Measurements from ENCODE around the gene SLC1A7. TPM values are rescaled to one million over a fixed set of nuclear protein-coding genes. Genes with fewer than 3 reads are reported as not detected.

Gene SLC1A7
- total and polyA plus RNA-seq, 2 donors (not counting 1 experiment from before 2014, with no cell fraction given), result 0.10 TPM; not detected in 1

DNA sequence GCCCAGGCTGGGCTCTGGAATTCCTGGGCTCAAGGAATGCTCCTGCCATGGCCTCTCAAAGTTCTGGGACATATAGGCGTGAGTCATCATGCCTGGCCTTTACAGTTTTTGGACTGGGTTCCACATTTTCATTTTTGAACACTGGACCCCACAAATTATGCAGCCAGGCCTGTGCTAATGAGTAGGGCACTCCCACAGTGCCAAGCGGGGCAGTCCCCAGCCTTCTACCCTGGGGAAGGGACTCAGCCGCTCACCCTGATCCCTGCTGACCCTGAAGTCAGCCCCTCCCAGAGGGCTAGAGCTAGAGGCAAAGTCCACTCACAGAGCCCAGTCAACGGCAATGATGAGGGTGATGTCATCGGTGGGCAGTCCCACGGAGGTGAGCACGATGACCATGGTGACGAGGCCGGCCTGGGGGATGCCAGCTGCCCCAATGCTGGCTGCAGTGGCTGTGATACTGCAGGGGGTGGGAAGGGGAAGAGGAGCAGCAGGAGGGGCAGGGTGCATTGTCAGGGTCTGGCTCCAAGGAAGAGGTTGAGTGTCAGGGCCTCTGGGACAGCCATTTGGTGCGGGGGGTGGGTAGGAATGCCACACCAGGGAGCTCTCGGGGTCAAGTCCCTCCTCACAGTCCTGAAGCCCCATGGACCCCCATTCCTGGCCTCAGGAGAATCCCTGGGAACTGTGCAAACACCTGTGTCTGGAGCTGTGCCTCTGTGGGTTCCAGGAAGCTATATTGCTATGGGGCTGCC lies 52.8 kb downstream of the SLC1A7 start:
- H3K79me2 ChIP-seq (ENCODE audit: control insufficient read depth, insufficient read depth, low read length), result no peaks in the 10 kb centered on the region
- H3K27ac ChIP-seq (ENCODE audit: low read length in 2 of 2), result no peak overlapping the region
- 97% methylated on average over 9 of the region's 11 CpGs for WGBS (ENCODE audit: insufficient coverage)
- CTCF ChIA-PET, result no interaction called here
- intact Hi-C loops (cut with micrococcal nuclease), result no loop called here
- H3K9me3 ChIP-seq (ENCODE audit: control extremely low read depth in 1 of 3, control insufficient read depth in 2 of 3, insufficient read depth in 1 of 3, low read length in 2 of 3), result peaks cover 0 to 5% (median 0%) of the 10 kb centered on the region in 3 donors
- Mint-ChIP-seq H3K4me3 (no peak overlapping the region), H3K4me1 (no peaks in the 10 kb centered on the region), H3K9me3 (ENCODE audit: insufficient read depth) (no peaks in the 10 kb centered on the region), H3K27ac (no peak overlapping the region), H3K27me3 (no peaks in the 10 kb centered on the region)
- ATAC-seq (ENCODE audit: low read depth), result no peak
- H2AFZ ChIP-seq (ENCODE audit: insufficient read depth, low read depth, low read length, poor library complexity, severe bottlenecking), result no peak overlapping the region
- no peaks in the 10 kb centered on the region for H3K36me3 ChIP-seq (replicated peaks in 1 of 2; ENCODE audit: control extremely low read depth in 1 of 2, control insufficient read depth in 1 of 2, extremely low read depth in 1 of 2, insufficient read depth in 2 of 2, low read length in 1 of 2)
- POLR2A ChIA-PET, result no interaction called here
- H3K4me2 ChIP-seq (replicated peaks; ENCODE audit: low read depth, low read length, poor library complexity, severe bottlenecking), result no peak overlapping the region
- no peak overlapping the region for H3K4me3 ChIP-seq (ENCODE audit: control extremely low read depth in 1 of 5, extremely low read depth in 1 of 5, insufficient read depth in 1 of 5, low read depth in 2 of 5, low read length in 4 of 5)
- no peaks in the 10 kb centered on the region for H3K4me1 ChIP-seq (ENCODE audit: control insufficient read depth in 2 of 2, insufficient read depth in 2 of 2, low read length in 2 of 2)
- no peak for DNase-seq
- no peak for TF ChIP-seq CTCF (IDR thresholded peaks at IDR 0.05)
- TF ChIP-seq EZH2 (IDR thresholded peaks at IDR 0.05; ENCODE audit: borderline replicate concordance, insufficient read depth, low read depth, low read length, poor library complexity, severe bottlenecking), result no peak
- no peak overlapping the region for H3K9ac ChIP-seq (ENCODE audit: low read length)
- no peaks in the 10 kb centered on the region for H3K27me3 ChIP-seq (replicated peaks in 1 of 4; ENCODE audit: control extremely low read depth in 1 of 4, control insufficient read depth in 3 of 4, insufficient read depth in 4 of 4, low read length in 3 of 4)
- no peaks in the 10 kb centered on the region for H4K20me1 ChIP-seq (ENCODE audit: control insufficient read depth, insufficient read depth, low read length, poor library complexity, severe bottlenecking)

- no peaks in the 10 kb centered on the region for H3K4me1 ChIP-seq (ENCODE audit: control insufficient read depth in 2 of 2, insufficient read depth in 2 of 2, low read length in 2 of 2)
- Mint-ChIP-seq H3K27ac (no peak overlapping the region), H3K4me3 (no peak overlapping the region), H3K9me3 (ENCODE audit: insufficient read depth) (no peaks in the 10 kb centered on the region), H3K4me1 (no peaks in the 10 kb centered on the region), H3K27me3 (no peaks in the 10 kb centered on the region)
- intact Hi-C loops (cut with micrococcal nuclease), result no loop called here
- H2AFZ ChIP-seq (ENCODE audit: insufficient read depth, low read depth, low read length, poor library complexity, severe bottlenecking), result no peak overlapping the region
- POLR2A ChIA-PET, result no interaction called here
- TF ChIP-seq CTCF (IDR thresholded peaks at IDR 0.05), result no peak
- no peak for TF ChIP-seq EZH2 (IDR thresholded peaks at IDR 0.05; ENCODE audit: borderline replicate concordance, insufficient read depth, low read depth, low read length, poor library complexity, severe bottlenecking)
- H3K79me2 ChIP-seq (ENCODE audit: control insufficient read depth, insufficient read depth, low read length), result no peaks in the 10 kb centered on the region
- DNase-seq (no peak), ATAC-seq (ENCODE audit: low read depth) (no peak)
- no peak overlapping the region for H3K4me3 ChIP-seq (ENCODE audit: control extremely low read depth in 1 of 5, extremely low read depth in 1 of 5, insufficient read depth in 1 of 5, low read depth in 2 of 5, low read length in 4 of 5)
- H3K4me2 ChIP-seq (replicated peaks; ENCODE audit: low read depth, low read length, poor library complexity, severe bottlenecking), result no peak overlapping the region
- H4K20me1 ChIP-seq (ENCODE audit: control insufficient read depth, insufficient read depth, low read length, poor library complexity, severe bottlenecking), result no peaks in the 10 kb centered on the region
- WGBS (ENCODE audit: insufficient coverage), result 91% methylated on average over 15 of the region's 19 CpGs
- no peaks in the 10 kb centered on the region for H3K36me3 ChIP-seq (replicated peaks in 1 of 2; ENCODE audit: control extremely low read depth in 1 of 2, control insufficient read depth in 1 of 2, extremely low read depth in 1 of 2, insufficient read depth in 2 of 2, low read length in 1 of 2)
- no peak overlapping the region for H3K9ac ChIP-seq (ENCODE audit: low read length)
- no peaks in the 10 kb centered on the region for H3K27me3 ChIP-seq (replicated peaks in 1 of 4; ENCODE audit: control extremely low read depth in 1 of 4, control insufficient read depth in 3 of 4, insufficient read depth in 4 of 4, low read length in 3 of 4)
- H3K27ac ChIP-seq (ENCODE audit: low read length in 2 of 2), result no peak overlapping the region
- no peaks in the 10 kb centered on the region for H3K9me3 ChIP-seq (ENCODE audit: control extremely low read depth in 1 of 3, control insufficient read depth in 2 of 3, insufficient read depth in 1 of 3, low read length in 2 of 3)
- CTCF ChIA-PET, result no interaction called here
Measured at GRCh38 chr1:53088616-53089300, 53.7 kb downstream of the SLC1A7 start.
